ENCODE results near the gene RIPOR1. TPM values are rescaled to one million over a fixed set of nuclear protein-coding genes. Genes with fewer than 3 reads are reported as not detected.

Gene RIPOR1
- total RNA-seq, 1 donor from 2014 or later, result 116 TPM

DNA sequence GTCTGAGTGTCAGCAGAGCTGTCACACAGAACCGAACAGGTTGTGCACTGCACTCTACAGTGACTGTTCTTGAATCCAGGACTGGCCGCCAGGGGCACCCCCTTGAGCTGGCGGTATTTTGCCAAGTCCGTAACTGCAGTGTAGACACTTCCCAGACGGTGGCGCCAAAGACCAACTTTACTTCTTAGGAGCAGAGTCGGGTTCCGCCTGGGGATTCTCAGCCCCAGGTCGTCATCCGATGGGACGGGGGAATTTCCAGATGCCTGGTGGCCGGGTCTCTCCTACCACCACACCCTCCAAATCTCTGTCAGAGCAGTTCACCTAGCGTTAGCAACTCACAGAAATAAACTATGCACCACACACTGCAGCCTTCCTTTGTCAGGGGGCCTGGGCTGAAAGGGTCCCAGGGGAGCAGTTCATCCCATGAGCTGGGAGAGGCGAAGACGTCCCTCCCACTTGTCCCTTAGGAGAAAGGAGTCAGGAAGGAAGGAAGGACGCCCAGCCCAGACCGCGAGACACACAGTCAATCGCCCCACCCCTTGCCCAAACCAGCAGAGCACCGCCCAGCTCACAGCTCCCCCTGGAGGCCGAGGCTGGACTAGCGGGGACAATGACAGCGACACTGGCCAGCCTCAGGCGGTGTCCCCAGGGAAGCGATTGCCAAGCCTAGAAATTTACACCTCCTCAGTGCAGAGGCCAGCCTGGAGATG, 7.4 kb upstream of the RIPOR1 start:
- peak overlapping the region; percentile 93 for H2AFZ ChIP-seq (ENCODE audit: low read depth, low read length)
- Mint-ChIP-seq H3K4me1 (ENCODE audit: low read depth, unreplicated experiment) (peaks cover 22% of the 10 kb centered on the region), H3K4me3 (ENCODE audit: unreplicated experiment) (peak overlapping the region; percentile 88), H3K27me3 (ENCODE audit: low read depth, unreplicated experiment) (peaks cover 27% of the 10 kb centered on the region), H3K9me3 (ENCODE audit: unreplicated experiment) (peaks cover 4% of the 10 kb centered on the region), H3K36me3 (ENCODE audit: low read depth, unreplicated experiment) (no peaks in the 10 kb centered on the region), H3K27ac (ENCODE audit: unreplicated experiment) (peak overlapping the region; percentile 97)
- no peaks in the 10 kb centered on the region for H3K79me2 ChIP-seq (ENCODE audit: insufficient read depth, low read length)
- H3K27me3 ChIP-seq (ENCODE audit: insufficient read depth, low read length), result no peaks in the 10 kb centered on the region
- H3K9ac ChIP-seq (ENCODE audit: low read length), result peak overlapping the region; percentile 87
- peak overlapping the region; percentile 63 for H3K4me3 ChIP-seq (ENCODE audit: insufficient read depth, low read depth, low read length)
- peak overlapping the region; percentile 89 for H3K27ac ChIP-seq (ENCODE audit: low read depth, low read length)
- H3K9me3 ChIP-seq (ENCODE audit: insufficient read depth, low read depth, low read length), result no peaks in the 10 kb centered on the region
- peak overlapping the region; percentile 98 for H3K4me2 ChIP-seq (ENCODE audit: low read length)
- H4K20me1 ChIP-seq (ENCODE audit: insufficient read depth, low read length), result no peaks in the 10 kb centered on the region
- peaks cover 18% of the 10 kb centered on the region for H3K4me1 ChIP-seq (ENCODE audit: insufficient read depth, low read length)
- FAIRE-seq (no peak), DNase-seq (ENCODE audit: low read depth) (peak; percentile 78)
- no peaks in the 10 kb centered on the region for H3K36me3 ChIP-seq (ENCODE audit: insufficient read depth, low read length)
- no peak for TF ChIP-seq EZH2 (IDR thresholded peaks at IDR 0.05; ENCODE audit: insufficient read depth, low read length)
- TF ChIP-seq, protein P1, sequence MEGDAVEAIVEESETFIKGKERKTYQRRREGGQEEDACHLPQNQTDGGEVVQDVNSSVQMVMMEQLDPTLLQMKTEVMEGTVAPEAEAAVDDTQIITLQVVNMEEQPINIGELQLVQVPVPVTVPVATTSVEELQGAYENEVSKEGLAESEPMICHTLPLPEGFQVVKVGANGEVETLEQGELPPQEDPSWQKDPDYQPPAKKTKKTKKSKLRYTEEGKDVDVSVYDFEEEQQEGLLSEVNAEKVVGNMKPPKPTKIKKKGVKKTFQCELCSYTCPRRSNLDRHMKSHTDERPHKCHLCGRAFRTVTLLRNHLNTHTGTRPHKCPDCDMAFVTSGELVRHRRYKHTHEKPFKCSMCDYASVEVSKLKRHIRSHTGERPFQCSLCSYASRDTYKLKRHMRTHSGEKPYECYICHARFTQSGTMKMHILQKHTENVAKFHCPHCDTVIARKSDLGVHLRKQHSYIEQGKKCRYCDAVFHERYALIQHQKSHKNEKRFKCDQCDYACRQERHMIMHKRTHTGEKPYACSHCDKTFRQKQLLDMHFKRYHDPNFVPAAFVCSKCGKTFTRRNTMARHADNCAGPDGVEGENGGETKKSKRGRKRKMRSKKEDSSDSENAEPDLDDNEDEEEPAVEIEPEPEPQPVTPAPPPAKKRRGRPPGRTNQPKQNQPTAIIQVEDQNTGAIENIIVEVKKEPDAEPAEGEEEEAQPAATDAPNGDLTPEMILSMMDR (IDR thresholded peaks at IDR 0.05; ENCODE audit: insufficient read depth, low read depth, low read length), result peak; percentile 94

DNA sequence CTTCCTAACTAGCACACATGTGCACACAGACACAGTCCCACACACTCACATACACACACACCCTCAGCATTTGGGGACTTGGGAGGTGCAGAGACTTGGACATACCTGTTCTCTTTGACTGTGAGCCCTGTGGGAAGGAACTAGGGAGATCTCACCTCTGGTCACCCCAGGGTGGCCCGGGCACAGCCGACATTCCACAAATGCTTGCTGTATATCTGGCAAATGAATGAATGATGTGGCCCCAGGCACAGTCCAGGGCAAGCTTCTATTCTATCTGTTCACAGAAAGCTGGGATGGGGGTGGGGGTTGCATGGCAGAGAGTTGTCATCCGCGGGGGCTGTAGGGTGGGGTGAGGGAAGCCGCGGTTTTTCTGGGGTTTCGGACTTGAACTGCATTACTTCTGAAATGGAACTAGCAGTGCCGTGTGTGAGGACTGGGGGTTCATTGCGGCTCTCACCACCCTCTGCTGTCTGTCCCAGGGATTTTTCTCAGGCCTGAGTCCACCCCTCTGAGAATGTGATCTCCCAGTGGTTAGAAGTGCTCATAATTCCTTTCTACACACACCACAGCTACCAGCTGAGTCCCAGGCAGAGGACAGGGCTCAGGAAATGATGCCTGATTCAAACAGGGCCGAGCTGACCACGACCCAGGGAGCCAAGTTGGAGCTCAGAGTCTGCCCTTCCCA, 3.3 kb upstream of the RIPOR1 start:
- Histone ChIP-seq H3K79me2 (ENCODE audit: insufficient read depth, low read length) (peaks cover 15% of the 10 kb centered on the region), H2AFZ (ENCODE audit: low read depth, low read length) (no peak overlapping the region), H3K27me3 (ENCODE audit: insufficient read depth, low read length) (no peaks in the 10 kb centered on the region), H3K4me2 (ENCODE audit: low read length) (no peak overlapping the region), H3K4me3 (ENCODE audit: insufficient read depth, low read depth, low read length) (no peak overlapping the region), H3K27ac (ENCODE audit: low read depth, low read length) (peak overlapping the region; percentile 8), H3K4me1 (ENCODE audit: insufficient read depth, low read length) (peaks cover 30% of the 10 kb centered on the region), H3K36me3 (ENCODE audit: insufficient read depth, low read length) (no peaks in the 10 kb centered on the region), H3K9ac (ENCODE audit: low read length) (no peak overlapping the region), H4K20me1 (ENCODE audit: insufficient read depth, low read length) (peaks cover under 1% of the 10 kb centered on the region), H3K9me3 (ENCODE audit: insufficient read depth, low read depth, low read length) (no peaks in the 10 kb centered on the region)
- Mint-ChIP-seq H3K4me1 (ENCODE audit: low read depth, unreplicated experiment) (peaks cover 17% of the 10 kb centered on the region), H3K4me3 (ENCODE audit: unreplicated experiment) (no peak overlapping the region), H3K27ac (ENCODE audit: unreplicated experiment) (peak overlapping the region; percentile 23), H3K36me3 (ENCODE audit: low read depth, unreplicated experiment) (no peaks in the 10 kb centered on the region), H3K27me3 (ENCODE audit: low read depth, unreplicated experiment) (peaks cover 17% of the 10 kb centered on the region), H3K9me3 (ENCODE audit: unreplicated experiment) (peaks cover 4% of the 10 kb centered on the region)
- DNase-seq (ENCODE audit: low read depth) (no peak), FAIRE-seq (no peak)
- TF ChIP-seq, protein P1 (IDR thresholded peaks at IDR 0.05; ENCODE audit: insufficient read depth, low read depth, low read length), result peak; percentile 22
- no peak for TF ChIP-seq EZH2 (IDR thresholded peaks at IDR 0.05; ENCODE audit: insufficient read depth, low read length)
